GM19468 (cell line): ENCODE results near the gene PDYN.

Experiments
- ATAC-seq: cut with Tn5 transposase; IDR thresholded peaks from one replicate; pipeline ENCODE4 v1.9.1; 2021; ENCODE audit warnings: mild to moderate bottlenecking, moderate library complexity, moderate number of reproducible peaks; ENCODE audit not compliant: unreplicated experiment; ENCODE audit errors: extremely low read depth

The PDYN gene

GRCh38 chr20:1937316-1937976, 56.4 kb downstream of the PDYN start:
- ATAC-seq = no peak

GRCh38 chr20:1935696-1936366, 58.0 kb downstream of the PDYN start:
- no peak for ATAC-seq

GRCh38 chr20:1934721-1935573, 58.9 kb downstream of the PDYN start:
- no peak for ATAC-seq

- ATAC-seq = no peak
Observed at GRCh38 chr20:1934156-1934555, 59.7 kb downstream of the PDYN start.

- ATAC-seq = no peak
Observed at GRCh38 chr20:1933465-1933870, 60.4 kb downstream of the PDYN start.

- no peak for ATAC-seq
Observed at GRCh38 chr20:1932971-1933370, 60.9 kb downstream of the PDYN start.

GRCh38 chr20:1931830-1932229, 62.0 kb downstream of the PDYN start:
- no peak for ATAC-seq

GRCh38 chr20:1930165-1930564, 63.7 kb downstream of the PDYN start:
- ATAC-seq = no peak

- ATAC-seq = no peak
Observed at GRCh38 chr20:1929460-1929859, 64.4 kb downstream of the PDYN start.

GRCh38 chr20:1928782-1929181, 65.1 kb downstream of the PDYN start:
- no peak for ATAC-seq
